NCI-H2029 treated with DMSO at 0.1 percent for 48 hours (cell line): ENCODE measurements around the gene LHPP.
A peak's percentile ranks its signal among the peaks of the same experiment; 100 is the strongest.
"Not testable (repeated sequence)": the region's sequence is repeated elsewhere in the genome, so short reads cannot be mapped to it uniquely, and the experiment has no call there.

Experiments
- DNase-seq: peaks from one replicate; lab custom pipeline; 2025; lab: John Stamatoyannopoulos, UW

LHPP gene

DNA sequence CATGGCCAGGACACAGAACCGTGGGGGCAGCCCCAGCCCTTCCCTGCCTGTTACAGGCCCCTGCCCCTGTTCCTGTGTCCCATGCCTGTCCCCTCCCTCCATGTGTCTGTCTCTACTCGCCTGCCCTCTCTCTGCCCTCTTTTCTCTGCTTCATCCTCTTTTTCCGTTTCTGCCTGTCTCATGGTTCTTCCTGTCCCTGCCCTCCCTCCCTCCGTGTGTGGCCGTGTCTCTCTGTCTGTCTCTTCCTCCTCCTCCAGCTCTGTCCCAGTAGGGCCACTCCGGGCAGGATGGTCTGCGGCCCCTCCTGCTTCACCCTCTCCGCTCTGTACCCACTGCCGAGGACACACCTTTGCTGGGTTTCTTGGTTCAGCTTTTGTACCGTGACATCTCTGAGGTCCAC lies 145.2 kb downstream of the LHPP start:
- no peak for DNase-seq

DNA sequence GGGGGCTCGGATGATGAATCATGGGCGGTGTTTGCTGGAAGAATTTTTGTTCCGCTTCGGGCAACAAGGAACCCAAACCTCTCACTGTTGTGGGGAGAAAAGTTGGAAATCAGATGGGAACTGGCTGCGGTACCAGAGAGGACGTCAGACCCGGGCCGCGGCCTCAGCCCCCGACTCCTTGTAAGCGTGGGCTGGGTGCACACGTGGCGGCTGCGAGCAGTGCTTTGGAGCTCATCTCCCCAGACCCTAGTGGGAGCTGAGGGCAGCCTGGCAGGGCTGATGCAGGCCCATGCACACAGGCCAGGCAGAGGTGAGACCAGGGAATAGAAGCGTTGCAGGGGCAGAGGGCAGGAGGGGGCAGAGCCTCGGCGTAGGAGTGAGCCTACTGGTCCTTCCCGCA lies 146.1 kb downstream of the LHPP start:
- no peak for DNase-seq

DNA sequence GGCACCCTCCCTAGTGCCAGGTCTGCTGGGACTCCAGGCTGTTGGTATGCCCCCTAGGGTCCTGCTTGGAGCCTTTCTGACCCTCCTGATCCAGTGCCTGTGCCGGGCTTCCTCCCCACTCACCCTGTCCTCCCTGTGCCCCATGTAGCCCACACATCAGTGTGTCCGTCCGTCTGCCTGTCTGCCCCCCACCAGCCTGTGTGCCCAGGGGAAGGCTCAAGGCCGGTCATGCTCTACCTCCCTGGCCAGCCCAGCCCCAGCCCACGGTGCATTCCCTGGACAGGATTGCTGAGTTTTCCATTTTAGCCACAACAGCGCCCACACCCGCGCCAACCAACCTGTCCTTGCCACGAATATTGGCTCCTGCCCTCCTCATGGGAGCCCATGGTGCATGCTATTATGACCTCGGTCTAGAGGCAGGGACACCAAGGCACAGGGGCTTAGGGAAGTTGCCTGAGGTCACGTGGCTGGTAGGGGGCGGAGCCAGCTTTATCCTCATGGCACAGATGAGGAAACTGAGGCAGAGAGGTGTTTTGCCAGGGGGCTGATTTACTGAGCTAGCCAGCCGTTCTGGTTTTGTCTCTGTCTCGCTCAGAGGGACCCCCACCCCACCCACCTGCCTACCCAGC lies 146.6 kb downstream of the LHPP start:
- no peak for DNase-seq

DNA sequence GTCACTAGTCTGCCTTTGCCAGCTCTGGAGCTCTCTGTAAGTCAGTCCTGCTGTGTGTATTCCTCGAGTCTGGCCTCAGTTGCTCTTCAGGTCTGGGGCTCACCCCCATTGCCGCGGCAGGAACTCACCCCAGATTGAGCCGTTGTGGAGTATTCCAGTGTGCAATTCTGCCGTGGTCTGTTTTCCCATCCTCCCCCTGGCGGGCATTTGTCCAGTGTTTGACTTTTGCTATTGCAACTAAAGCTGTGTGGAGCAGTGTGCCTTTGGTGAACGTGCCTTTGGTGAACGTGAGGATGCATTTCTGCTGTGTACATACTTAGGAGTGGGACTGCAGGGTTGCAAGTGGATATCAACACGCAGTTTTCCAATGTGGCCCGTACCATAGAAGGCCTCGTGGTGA lies 148.1 kb downstream of the LHPP start:
- no peak for DNase-seq

DNA sequence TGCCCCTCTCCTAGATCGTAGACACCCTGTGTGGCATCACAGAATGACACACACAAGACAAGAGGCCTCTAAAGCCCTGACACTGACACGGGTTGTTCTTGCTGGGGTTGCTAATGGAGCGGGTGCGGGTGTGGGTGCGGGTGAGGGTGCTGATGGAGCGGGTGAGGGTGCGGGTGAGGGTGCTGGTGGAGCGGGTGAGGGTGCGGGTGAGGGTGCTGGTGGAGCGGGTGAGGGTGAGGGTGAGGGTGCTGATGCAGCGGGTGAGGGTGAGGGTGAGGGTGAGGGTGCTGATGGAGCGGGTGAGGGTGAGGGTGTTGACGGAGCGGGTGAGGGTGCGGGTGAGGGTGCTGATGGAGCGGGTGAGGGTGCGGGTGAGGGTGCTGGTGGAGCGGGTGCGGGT lies 148.6 kb downstream of the LHPP start:
- DNase-seq: not testable (repeated sequence)

DNA sequence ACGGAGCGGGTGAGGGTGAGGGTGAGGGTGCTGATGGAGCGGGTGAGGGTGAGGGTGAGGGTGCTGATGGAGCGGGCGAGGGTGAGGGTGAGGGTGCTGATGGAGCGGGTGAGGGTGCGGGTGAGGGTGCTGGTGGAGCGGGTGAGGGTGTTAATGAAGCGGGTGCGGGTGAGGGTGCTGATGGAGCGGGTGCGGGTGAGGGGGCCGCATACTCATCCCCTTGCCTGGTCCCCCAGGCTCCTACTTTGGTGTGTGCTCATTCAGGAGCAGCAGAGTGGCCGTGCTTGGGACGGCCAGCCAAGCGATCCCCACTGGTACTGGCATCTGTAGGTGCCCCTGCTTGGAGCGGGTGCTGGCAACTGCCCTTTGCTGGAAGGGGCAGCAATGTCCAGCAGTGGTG lies 149.2 kb downstream of the LHPP start:
- not testable (repeated sequence) for DNase-seq

DNA sequence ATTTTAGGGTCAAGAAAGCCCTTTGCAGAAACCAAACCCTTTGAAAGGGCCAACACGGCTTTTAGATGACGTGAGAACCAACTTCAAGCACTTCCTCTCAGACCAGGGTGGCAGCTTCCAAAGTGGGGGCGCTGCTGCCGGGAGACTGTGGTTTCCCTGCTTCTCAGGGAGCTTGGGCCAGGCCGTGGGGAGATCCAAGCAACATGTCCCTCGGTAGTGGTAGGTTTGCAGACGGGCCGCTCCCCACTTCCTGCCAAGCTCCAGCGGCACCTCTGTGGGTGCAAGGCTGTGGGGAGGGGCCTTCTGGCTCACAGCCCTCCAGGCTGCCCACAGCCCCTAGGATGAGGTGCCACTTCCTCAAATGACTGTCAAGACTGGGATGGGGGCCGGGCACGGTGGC lies 150.1 kb downstream of the LHPP start:
- no peak for DNase-seq

DNA sequence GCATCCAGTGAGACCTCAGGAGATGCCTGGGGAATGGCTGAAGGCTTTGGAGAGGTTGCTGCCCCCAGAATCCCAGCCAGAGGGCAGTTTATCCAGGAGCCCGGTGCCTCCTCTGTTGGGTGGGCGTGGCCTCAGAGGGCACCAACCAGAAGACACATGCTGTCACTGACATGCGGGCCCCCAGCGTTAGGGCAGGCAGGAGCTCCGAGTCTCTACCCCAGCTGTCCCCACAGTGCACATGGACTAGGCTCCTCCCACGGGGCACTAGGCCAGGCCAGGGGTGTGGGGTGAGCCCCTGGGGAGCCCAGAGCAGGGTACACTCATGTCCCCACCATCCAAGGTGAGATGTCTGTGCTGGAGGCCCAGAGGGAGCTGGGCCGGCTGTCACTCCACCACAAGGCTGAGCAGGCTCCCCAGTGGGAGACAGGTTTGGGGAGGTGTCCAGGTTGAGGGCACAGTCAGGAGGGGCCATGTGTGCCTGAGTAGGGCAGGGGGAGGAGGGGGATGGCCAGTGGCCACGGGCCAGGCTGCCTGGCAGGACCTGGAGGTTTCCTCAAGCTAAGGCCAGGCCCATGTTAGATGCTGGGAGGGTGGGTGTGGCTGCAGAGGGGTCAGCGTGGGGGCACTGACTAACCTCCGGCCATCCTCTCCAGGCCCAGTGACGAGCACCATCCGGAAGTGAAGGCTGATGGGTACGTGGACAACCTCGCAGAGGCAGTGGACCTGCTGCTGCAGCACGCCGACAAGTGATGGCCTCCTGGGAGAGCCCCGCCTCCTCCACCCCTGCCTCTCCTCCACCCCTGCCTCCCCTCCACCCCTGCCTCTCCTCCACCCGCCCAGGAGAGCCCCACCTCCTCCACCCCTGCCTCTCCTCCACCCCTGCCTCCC lies 151.2 kb downstream of the LHPP start:
- DNase-seq: no peak

DNA sequence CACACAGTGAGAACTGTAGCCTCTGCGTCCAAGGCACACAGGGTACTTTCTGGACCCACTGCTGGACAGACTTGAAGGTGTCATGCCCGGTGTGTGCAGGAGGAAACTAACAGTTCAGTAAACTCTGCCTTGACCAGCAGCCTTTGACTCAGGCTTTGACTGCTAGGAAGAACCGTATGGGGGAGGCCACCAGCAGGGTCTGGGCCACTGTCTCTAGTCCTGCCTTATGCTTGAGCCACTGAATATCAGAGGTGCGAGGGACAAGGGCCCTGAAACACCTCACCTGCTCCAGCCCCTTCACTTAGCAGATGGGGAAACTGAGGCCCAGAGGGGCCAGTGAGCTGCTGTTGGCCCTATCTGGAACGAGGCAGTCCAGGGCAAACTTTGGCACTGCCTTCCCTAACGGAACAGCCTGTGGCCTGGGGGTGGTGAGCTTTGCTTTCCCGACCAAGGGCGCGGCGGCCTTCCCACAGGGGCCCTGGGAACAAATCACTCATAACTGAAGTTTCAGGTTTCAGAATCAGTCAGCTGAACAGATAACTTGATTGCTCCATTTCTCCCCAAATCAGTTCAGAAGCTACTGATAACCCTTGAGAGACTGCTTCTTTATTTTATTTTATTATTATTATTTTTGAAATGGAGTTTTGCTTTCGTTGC lies 152.5 kb downstream of the LHPP start:
- DNase-seq: no peak

DNA sequence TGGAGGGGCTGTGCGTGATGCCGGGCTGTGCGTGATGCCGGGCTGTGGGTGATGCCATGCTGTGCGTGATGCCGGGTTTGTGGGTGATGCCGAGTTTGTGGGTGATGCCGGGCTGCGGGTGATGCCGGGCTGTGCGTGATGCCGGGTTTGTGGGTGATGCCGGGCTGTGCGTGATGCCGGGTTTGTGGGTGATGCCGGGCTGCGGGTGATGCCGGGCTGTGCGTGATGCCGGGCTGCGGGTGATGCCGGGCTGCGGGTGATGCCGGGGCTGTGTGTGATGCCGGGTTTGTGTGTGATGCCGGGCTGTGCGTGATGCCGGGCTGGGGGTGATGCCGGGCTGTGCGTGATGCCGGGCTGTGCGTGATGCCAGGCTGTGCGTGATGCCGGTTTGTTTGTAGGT lies 153.6 kb downstream of the LHPP start:
- DNase-seq: no peak

DNA sequence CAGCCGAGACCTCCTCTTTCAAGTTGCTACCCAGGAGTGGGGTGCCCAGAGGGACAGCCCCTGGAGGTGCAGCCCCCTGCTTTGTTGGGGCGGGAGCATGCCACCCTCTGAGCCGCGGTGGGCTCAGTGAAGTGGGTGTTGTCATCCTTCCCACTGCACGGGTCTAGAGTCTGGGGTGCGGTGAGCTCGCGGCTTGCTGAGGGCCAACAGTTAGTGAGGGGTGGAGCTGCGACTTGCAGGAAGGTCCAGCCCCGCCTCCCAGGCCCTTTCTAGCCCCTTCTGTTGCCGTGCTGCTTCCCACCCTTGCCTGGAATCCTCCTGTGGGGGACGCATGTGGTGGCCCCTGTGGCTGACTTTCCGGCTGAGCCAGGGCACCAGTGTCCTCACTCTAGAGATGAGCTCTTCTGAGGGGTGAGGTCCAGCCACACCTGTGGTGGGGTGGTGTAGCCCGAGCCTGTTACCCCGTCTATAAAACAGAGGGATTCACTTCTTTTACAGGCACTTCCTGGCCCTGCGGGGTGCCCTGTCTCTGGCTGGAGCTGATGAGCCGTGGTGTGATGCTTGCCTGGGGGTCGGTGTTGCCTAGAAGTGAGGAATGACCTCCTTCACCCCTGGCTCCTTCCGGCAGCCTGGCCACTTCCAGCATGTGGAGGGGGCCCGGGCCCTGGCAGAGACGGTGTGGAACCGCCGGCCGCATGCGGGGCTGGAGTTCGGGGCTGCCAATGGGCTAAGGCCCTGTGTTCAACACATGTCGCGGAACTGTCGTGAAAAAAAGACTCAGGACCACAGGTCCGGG lies 154.6 kb downstream of the LHPP start:
- DNase-seq: no peak

DNA sequence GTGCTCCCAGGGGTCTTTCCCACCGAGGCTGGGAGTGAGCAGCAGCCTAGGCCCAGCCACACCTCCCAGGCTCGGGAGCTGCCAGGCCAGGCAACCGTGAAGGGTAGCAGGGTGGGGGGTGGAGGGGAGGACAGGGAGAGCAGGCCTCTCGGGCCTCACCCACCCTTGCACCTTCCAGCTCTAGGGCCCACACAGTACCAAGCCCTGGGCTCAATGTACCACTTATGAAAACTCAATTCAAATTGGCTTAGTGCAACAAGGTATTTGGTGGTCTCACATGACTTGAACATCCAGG lies 155.2 kb downstream of the LHPP start:
- no peak for DNase-seq

DNA sequence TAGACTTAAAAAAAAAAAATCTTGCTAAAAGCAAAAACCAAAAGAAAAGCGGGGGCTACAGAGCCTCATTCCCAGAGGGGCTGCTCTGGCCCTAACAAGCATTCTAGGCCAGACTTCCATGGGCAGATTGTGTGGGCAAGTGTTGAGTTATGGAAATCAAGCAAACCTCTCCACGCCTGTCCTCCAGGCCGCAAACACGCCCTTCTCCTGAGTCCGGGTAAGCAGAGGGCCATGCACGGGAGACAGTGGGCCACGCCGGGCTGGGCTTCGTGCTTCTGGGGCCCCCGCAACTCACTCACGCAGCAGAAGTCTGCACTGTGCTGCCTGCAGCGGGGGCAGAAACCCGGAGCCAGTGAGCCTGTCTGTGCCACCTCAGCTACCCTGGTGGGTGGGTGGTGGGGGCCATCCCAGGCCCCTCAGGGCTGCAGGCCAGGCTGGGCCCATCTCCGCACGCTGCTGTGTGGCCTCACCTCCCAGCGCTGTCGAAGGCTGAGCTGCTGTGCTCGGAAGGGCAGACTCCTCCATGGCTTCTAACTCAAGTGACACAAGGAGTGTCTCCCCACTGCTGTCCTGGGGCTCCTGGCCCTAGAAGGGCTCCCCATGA lies 156.9 kb downstream of the LHPP start:
- DNase-seq: no peak

DNA sequence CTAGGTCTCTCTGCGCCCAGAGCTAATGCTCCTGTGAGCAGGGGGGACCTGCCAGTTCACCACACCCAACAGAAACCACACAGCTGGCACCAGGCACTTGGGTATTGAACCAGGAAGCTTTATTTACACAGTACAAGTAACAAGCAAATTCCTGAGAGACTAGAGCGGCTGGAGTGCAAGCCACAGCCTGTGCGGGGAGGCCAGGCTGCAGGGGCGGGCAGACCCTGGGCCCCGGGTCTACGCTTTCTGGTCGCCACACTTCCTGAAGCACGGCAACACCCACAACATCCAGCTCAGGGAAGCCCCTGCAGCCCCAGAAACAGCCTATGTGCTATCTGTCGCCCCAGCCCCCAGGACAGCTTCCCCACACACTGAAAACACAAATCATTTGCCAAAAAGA lies 157.6 kb downstream of the LHPP start:
- DNase-seq: no peak

DNA sequence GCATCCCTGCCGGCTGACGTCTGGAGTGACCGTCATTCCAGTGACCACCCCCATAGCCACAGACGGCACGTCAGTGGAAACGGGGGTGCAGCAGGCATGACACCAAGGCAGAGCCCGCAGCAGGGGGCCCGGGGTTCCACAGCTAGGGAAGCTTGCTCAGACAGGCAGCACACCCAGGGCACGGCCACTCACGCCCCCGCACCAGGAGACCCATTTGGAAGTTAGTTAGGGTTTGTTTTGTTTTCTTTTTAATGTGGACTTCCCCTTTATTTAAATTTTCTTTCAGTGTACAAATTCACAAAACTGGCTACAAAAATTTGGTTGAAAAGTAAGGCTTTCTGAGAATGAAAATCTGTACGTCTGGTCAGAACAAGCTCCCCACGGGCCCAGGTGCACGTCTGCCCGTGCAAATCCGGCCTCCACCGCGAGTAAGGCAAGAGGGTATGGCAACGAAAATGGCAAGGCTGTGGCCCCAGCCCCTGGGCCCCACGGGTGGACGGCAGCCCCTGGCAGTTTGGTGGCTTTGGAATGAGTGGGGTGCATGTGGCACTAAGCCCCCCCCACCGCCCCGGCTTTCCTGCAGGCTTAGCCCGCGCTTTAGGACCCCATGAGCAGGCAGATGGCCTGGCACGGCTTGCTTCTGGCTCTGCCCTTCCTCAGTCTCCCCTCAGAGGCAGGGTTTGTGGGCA lies 158.3 kb downstream of the LHPP start:
- DNase-seq: no peak

DNA sequence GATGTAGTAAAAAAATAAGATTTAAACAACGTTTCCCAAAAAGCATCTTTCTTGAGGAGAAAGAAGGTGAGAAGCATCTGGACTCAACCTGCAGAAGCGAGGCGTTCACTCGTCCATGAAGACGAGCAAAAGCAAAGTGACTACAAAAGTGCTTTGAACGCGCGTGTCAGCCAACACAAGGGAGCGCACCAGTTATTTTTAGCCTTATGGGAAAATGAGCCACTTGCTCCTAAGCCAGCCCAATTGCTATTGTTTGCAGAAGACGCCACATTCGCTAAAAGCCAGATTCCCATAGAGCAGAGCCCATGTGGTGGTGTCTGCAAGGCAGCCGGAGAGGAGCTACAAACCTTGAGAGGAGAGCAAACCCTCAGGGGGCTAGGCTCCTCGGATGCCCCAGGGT lies 160.0 kb downstream of the LHPP start:
- DNase-seq: no peak

DNA sequence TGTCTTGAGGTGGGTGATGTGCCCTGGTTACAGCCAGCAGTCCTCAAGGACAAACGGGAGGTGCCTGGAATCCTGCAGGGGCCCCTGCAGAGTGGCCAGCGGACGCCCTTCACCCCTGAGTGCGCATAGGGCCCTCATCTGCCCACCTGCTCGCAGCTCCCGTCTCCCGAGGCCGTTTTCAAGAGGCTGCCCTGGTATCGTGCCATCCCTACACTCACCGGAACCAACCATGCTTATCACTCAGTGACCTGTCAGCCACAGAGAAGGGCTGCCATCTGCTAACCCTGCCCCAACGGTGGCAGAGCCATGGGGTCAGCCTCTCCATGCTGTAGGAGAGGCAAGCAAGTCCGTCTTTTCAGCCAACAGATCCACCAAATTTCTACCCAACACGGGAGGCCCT lies 160.5 kb downstream of the LHPP start:
- DNase-seq: peak; percentile 47

DNA sequence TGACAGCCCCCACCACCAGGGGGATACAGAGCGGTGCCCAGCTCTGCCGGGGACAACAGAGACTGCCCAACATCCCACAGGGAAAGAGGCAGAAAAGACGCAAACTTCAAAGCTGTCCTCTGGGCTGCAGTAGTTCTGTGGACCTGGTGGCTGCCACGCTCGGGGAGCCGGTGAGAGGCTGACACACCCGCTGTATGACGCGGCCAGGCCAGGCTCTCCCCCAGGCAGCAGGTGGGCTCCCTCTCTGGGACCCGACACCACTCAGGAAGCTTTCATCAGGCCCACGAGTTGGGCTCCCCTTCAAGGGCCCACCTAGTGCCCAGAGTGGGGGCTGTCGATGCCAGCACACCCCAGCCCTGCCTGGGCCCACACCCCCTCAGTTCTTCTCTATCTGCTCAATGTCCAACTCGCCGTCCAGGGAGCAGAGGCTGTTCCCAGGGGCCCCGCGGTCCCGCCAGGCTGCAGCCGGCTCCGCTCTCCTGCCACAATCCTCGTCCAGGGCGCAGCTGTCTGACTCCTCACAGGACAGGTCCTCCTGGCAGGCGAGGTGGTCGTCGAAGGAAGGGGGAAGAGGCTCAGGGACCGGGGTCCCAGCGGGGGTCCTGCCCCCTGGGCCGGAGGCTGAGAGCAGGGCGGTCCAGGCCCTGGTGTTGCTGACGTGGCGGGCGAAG lies 161.4 kb downstream of the LHPP start:
- DNase-seq: no peak

DNA sequence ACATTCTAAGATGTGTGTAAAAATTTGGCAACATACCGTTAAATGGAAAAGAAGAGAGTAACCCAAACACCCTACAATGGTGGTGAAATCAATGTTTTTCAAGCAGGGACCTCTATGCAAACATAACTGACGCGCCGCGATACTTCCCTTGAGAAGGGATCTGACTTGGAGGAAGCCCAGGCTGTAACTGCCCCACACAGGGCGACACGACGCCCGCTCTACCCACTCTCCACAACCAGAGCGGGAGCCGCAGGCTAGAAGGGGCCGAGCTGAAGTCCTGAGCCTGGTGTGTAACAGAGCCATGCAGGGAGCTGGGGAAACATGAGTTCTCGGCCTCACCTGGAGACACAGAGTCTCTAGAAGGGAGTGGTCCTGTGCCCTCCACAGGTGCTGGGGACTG lies 162.4 kb downstream of the LHPP start:
- DNase-seq: no peak

DNA sequence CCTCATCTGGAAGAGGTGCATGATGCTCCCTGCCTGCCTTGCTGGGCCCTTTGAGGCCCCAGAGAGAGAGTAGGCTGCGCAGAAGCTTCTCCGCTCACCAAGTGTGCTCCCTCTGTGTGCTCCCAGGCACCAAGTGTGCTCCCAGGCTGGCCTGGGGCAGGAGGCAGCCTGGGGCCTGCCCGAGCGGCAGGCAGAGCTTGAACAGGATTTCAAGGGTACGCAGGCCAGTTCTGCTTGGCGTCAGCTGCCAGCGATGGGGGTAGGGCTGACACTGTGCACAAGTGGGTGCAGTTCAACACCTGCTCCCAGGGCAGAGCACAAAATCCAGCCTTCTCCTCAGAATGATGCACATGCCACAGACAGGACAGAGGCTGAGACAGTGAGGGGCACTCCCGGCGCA lies 162.8 kb downstream of the LHPP start:
- DNase-seq: no peak

DNA sequence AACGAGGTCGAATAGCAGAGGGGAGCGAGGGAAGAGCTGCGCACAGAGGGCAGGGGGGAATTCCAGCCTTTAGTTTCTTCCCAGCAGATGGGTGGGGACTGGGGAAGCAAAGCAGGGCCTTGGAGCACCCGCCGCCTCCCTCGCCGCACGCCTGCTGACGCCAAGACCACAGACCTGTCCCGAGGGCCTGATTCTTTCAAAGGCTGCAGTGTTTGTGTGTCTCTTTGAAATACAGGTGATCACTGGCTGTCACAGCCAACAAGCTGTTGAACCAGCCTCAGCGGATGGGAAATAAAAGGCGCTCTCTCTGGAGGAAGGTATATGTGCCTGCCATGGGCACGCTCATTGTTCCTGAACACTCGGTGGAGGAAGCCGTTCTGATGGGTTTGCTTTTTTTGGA lies 163.3 kb downstream of the LHPP start:
- no peak for DNase-seq
